CD4-positive, alpha-beta T cell treated with Interleukin-10 for 1 hour (primary cell): ENCODE data around the gene GRM5.

Source experiments
- DNase-seq: peaks from one replicate; pipeline ENCODE4 v3.0.0-alpha.2; 2020

The GRM5 gene

GRCh38 chr11:88827018-88827676 is 238.6 kb downstream of the GRM5 start:
- no peak for DNase-seq

GRCh38 chr11:88819616-88820015 is 246.2 kb downstream of the GRM5 start:
- no peak for DNase-seq

GRCh38 chr11:88818978-88819377 is 246.8 kb downstream of the GRM5 start:
- DNase-seq, result no peak

- DNase-seq, result no peak
These were observed 250.3 kb downstream of the GRM5 start for GRCh38 chr11:88815505-88815904.

GRCh38 chr11:88814076-88814475 is 251.7 kb downstream of the GRM5 start:
- no peak for DNase-seq

- DNase-seq, result no peak
These were observed 252.4 kb downstream of the GRM5 start for GRCh38 chr11:88813233-88813915.

- DNase-seq, result no peak
These were observed 255.2 kb downstream of the GRM5 start for GRCh38 chr11:88810420-88811097.

GRCh38 chr11:88809126-88809525 is 256.7 kb downstream of the GRM5 start:
- no peak for DNase-seq

- DNase-seq, result no peak
These were observed 258.4 kb downstream of the GRM5 start for GRCh38 chr11:88807349-88807748.

GRCh38 chr11:88806410-88806809 is 259.4 kb downstream of the GRM5 start:
- DNase-seq, result no peak

- no peak for DNase-seq
These were observed 264.2 kb downstream of the GRM5 start for GRCh38 chr11:88801484-88802123.

GRCh38 chr11:88799771-88800500 is 265.8 kb downstream of the GRM5 start:
- no peak for DNase-seq

- no peak for DNase-seq
These were observed 275.6 kb downstream of the GRM5 start for GRCh38 chr11:88790182-88790581.

- no peak for DNase-seq
These were observed 286.2 kb downstream of the GRM5 start for GRCh38 chr11:88779577-88779976.

- no peak for DNase-seq
These were observed 295.2 kb downstream of the GRM5 start for GRCh38 chr11:88770475-88771079.

- DNase-seq, result no peak
These were observed 321.6 kb downstream of the GRM5 start for GRCh38 chr11:88744140-88744539.

- DNase-seq, result no peak
These were observed 326.3 kb downstream of the GRM5 start for GRCh38 chr11:88739524-88739923.

- no peak for DNase-seq
These were observed 356.2 kb downstream of the GRM5 start for GRCh38 chr11:88709567-88709966.

- no peak for DNase-seq
These were observed 361.3 kb downstream of the GRM5 start for GRCh38 chr11:88704485-88704884.

- no peak for DNase-seq
These were observed 364.0 kb downstream of the GRM5 start for GRCh38 chr11:88701816-88702215.

- no peak for DNase-seq
These were observed 368.6 kb downstream of the GRM5 start for GRCh38 chr11:88697139-88697538.

- no peak for DNase-seq
These were observed 369.9 kb downstream of the GRM5 start for GRCh38 chr11:88695689-88696414.
